ENCODE data around the gene WIPF1.

The WIPF1 gene

DNA sequence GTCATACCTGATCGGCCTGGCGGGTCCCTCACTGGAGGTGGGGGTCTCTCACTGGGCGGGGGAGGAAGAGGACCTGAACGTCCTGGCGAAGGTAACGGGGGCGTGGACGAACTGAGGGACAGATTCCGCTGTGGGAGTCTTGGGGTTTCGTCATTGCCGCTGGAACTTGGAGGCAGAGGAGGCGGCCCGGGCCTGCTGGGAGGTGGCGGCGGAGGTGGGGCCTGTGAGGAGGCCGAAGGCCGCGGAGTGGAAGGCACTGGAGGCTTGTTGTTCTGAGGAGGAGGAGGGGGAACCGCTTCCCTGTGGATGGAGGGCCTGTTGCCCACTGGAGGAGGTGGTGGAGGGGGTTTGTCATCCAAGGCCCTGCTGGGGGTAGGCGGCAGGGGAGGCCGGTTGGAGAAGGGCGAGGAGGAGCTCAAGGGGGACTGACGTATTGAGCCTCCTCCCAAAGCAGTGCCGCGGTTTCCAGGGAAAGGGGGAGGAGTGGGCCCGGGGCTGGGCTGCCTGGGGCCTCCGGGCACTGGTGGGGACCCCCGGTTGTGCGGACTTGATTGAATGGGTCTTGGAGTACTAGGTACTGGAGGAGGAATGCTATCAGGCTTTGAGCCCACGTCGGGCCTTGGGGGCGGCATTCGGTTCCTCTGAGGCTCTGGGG, 25.8 kb downstream of the WIPF1 start:
- Histone ChIP-seq H2AFZ (ENCODE audit: low read depth, low read length) (no peak overlapping the region), H3K9ac (ENCODE audit: low read depth, low read length) (no peak overlapping the region), H3K36me3 (ENCODE audit: insufficient read depth, low read length) (peaks cover 97% of the 10 kb centered on the region), H3K9me3 (ENCODE audit: insufficient read depth, low read length, severe bottlenecking) (no peaks in the 10 kb centered on the region), H3K27ac (ENCODE audit: low read length) (no peak overlapping the region), H3K27me3 (ENCODE audit: insufficient read depth, low read length, poor library complexity) (no peaks in the 10 kb centered on the region), H3K4me1 (ENCODE audit: insufficient read depth, low read length) (no peaks in the 10 kb centered on the region), H3K4me2 (ENCODE audit: insufficient read depth, low read length) (no peak overlapping the region), H4K20me1 (ENCODE audit: insufficient read depth, low read length) (no peaks in the 10 kb centered on the region), H3K4me3 (ENCODE audit: low read depth in 1 of 2, low read length in 2 of 2) (no peak overlapping the region), H3K79me2 (ENCODE audit: insufficient read depth, low read length) (no peaks in the 10 kb centered on the region; the same call in none of the 2 replicates)
- peak; percentile 14; the same call in 1 of the 3 replicates for ATAC-seq (ENCODE audit: insufficient read depth, low read depth)
- TF ChIP-seq, protein P1, sequence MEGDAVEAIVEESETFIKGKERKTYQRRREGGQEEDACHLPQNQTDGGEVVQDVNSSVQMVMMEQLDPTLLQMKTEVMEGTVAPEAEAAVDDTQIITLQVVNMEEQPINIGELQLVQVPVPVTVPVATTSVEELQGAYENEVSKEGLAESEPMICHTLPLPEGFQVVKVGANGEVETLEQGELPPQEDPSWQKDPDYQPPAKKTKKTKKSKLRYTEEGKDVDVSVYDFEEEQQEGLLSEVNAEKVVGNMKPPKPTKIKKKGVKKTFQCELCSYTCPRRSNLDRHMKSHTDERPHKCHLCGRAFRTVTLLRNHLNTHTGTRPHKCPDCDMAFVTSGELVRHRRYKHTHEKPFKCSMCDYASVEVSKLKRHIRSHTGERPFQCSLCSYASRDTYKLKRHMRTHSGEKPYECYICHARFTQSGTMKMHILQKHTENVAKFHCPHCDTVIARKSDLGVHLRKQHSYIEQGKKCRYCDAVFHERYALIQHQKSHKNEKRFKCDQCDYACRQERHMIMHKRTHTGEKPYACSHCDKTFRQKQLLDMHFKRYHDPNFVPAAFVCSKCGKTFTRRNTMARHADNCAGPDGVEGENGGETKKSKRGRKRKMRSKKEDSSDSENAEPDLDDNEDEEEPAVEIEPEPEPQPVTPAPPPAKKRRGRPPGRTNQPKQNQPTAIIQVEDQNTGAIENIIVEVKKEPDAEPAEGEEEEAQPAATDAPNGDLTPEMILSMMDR (IDR thresholded peaks at IDR 0.05; ENCODE audit: borderline replicate concordance, extremely low read depth, low read length, poor library complexity, severe bottlenecking), result no peak
- TF ChIP-seq EZH2 (IDR thresholded peaks at IDR 0.05; ENCODE audit: borderline replicate concordance, low read depth, low read length, severe bottlenecking), result no peak
- no peak for DNase-seq

DNA sequence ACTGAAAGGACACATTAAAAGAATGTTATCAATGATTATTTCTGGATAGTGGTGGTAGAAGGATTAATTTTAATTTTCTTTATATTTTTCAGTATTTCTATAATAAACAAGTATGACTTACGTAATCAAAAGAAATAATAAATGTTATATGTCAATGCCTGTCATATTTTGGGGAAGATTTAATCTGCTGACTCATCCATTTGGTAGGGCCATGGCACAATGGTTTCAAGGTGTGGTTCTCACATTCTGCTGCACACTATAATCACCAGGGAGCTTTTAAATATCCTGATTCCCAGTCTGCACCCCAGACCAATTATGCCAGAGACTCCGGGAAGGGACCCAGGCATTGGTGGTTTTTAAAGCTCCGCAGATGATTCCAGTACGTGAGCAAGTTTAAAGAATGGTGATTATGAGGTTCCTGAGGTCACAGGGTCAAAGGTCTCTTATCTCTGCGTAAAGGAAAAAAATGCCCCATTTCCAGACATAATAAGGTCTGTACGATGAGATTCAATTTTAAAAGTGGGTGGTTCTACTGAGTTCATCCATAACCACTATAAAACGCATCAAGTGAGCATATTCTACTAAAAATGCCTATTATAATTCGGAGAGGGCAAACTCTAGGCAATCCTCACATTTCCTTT, 27.2 kb downstream of the WIPF1 start:
- no peaks in the 10 kb centered on the region for H3K4me1 ChIP-seq (ENCODE audit: insufficient read depth, low read length)
- ATAC-seq (ENCODE audit: insufficient read depth, low read depth), result no peak
- peaks cover 94% of the 10 kb centered on the region for H3K36me3 ChIP-seq (ENCODE audit: insufficient read depth, low read length)
- H3K9me3 ChIP-seq (ENCODE audit: insufficient read depth, low read length, severe bottlenecking), result no peaks in the 10 kb centered on the region
- no peak overlapping the region for H3K4me2 ChIP-seq (ENCODE audit: insufficient read depth, low read length)
- no peak overlapping the region for H3K27ac ChIP-seq (ENCODE audit: low read length)
- no peak for TF ChIP-seq EZH2 (IDR thresholded peaks at IDR 0.05; ENCODE audit: borderline replicate concordance, low read depth, low read length, severe bottlenecking)
- TF ChIP-seq, protein P1 (IDR thresholded peaks at IDR 0.05; ENCODE audit: borderline replicate concordance, extremely low read depth, low read length, poor library complexity, severe bottlenecking), result no peak
- DNase-seq, result no peak
- no peak overlapping the region for H2AFZ ChIP-seq (ENCODE audit: low read depth, low read length)
- no peaks in the 10 kb centered on the region; the same call in 1 of the 2 replicates for H3K79me2 ChIP-seq (ENCODE audit: insufficient read depth, low read length)
- no peaks in the 10 kb centered on the region for H3K27me3 ChIP-seq (ENCODE audit: insufficient read depth, low read length, poor library complexity)
- H3K9ac ChIP-seq (ENCODE audit: low read depth, low read length), result no peak overlapping the region
- no peaks in the 10 kb centered on the region for H4K20me1 ChIP-seq (ENCODE audit: insufficient read depth, low read length)
- no peak overlapping the region for H3K4me3 ChIP-seq (ENCODE audit: low read depth in 1 of 2, low read length in 2 of 2)

DNA sequence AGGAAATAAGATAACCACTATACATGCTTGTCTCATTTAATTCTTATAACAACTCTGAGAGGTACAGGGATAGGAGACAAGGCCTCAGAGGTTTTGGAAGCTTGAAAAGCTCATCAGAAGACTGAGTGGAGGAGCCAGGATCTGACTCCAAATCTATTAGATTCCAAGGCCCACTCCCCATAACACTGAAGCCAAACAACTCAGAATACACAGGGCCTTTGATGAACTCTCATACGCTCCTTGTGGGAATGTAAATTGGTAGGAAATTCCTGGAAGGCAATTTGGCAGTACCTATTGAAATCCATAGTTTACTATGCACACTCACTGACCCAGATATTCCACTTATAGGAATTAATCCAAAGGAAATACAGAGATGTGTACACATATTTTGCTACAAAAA, 27.9 kb downstream of the WIPF1 start:
- DNase-seq, result no peak
- Histone ChIP-seq H3K27me3 (ENCODE audit: insufficient read depth, low read length, poor library complexity) (no peaks in the 10 kb centered on the region), H3K4me2 (ENCODE audit: insufficient read depth, low read length) (no peak overlapping the region), H3K36me3 (ENCODE audit: insufficient read depth, low read length) (peaks cover 93% of the 10 kb centered on the region), H4K20me1 (ENCODE audit: insufficient read depth, low read length) (no peaks in the 10 kb centered on the region), H3K4me1 (ENCODE audit: insufficient read depth, low read length) (no peaks in the 10 kb centered on the region), H3K79me2 (ENCODE audit: insufficient read depth, low read length) (no peaks in the 10 kb centered on the region; the same call in 1 of the 2 replicates), H3K4me3 (ENCODE audit: low read depth in 1 of 2, low read length in 2 of 2) (no peak overlapping the region), H2AFZ (ENCODE audit: low read depth, low read length) (no peak overlapping the region), H3K9me3 (ENCODE audit: insufficient read depth, low read length, severe bottlenecking) (no peaks in the 10 kb centered on the region), H3K9ac (ENCODE audit: low read depth, low read length) (no peak overlapping the region), H3K27ac (ENCODE audit: low read length) (no peak overlapping the region)
- TF ChIP-seq EZH2 (IDR thresholded peaks at IDR 0.05; ENCODE audit: borderline replicate concordance, low read depth, low read length, severe bottlenecking), result no peak
- TF ChIP-seq, protein P1 (IDR thresholded peaks at IDR 0.05; ENCODE audit: borderline replicate concordance, extremely low read depth, low read length, poor library complexity, severe bottlenecking), result no peak
- ATAC-seq (ENCODE audit: insufficient read depth, low read depth), result no peak
